Neural progenitor cell (in vitro differentiated cells): ENCODE results near the gene BRINP2. TPM values are rescaled to one million over a fixed set of nuclear protein-coding genes. Genes with fewer than 3 reads are reported as not detected.

Experiments
- DNase-seq: peaks from one replicate; pipeline ENCODE4 v3.0.0-alpha.2; 2016; ENCODE audit warnings: low spot score
- H2AFZ ChIP-seq: fragments of 200-600 bp; sonication (generic); replicated peaks from 2 replicates; pipeline ENCODE4 v1.6.1; 2016; ENCODE audit warnings: antibody characterized with exemption
- H3F3A ChIP-seq: fragments of 200-600 bp; sonication (generic); 2 replicates; pipeline ENCODE4 v1.6.1; 2016; ENCODE audit warnings: antibody characterized with exemption, low read depth
- H3K27ac ChIP-seq: fragments of 200-600 bp; sonication (generic); 2 replicates; pipeline ENCODE4 v1.5.1; 2016; ENCODE audit warnings: mild to moderate bottlenecking
- H3K27me3 ChIP-seq: fragments of 200-600 bp; sonication (generic); 2 replicates; pipeline ENCODE4 v1.6.1; 2016; ENCODE audit warnings: mild to moderate bottlenecking, moderate library complexity
- H3K36me3 ChIP-seq: fragments of 200-600 bp; sonication (generic); 2 replicates; pipeline ENCODE4 v1.5.1; 2016
- H3K4me1 ChIP-seq: fragments of 200-600 bp; sonication (generic); 2 replicates; pipeline ENCODE4 v1.6.1; 2016; ENCODE audit warnings: mixed run types
- H3K4me2 ChIP-seq: fragments of 200-600 bp; sonication (generic); 2 replicates; pipeline ENCODE4 v1.6.1; 2016
- H3K4me3 ChIP-seq: fragments of 200-600 bp; sonication (generic); 2 replicates; pipeline ENCODE4 v1.5.1; 2016
- H3K79me2 ChIP-seq: fragments of 200-600 bp; sonication (generic); 2 replicates; pipeline ENCODE4 v1.6.1; 2016; ENCODE audit warnings: low read depth
- H3K9ac ChIP-seq: fragments of 200-600 bp; sonication (generic); 2 replicates; pipeline ENCODE4 v1.6.1; 2016
- H3K9me3 ChIP-seq: fragments of 200-600 bp; sonication (generic); 2 replicates; pipeline ENCODE4 v1.5.1; 2016; ENCODE audit warnings: low read depth
- H4K20me1 ChIP-seq: fragments of 200-600 bp; sonication (generic); 2 replicates; pipeline ENCODE4 v1.6.1; 2016; ENCODE audit warnings: low read depth
- H3K27ac Mint-ChIP-seq: 3 replicates; pipeline ENCODE4 v1.8.0; 2021; ENCODE audit warnings: mixed read lengths
- H3K27me3 Mint-ChIP-seq: 2 replicates; pipeline ENCODE4 v1.8.0; 2022; ENCODE audit warnings: low read depth, mild to moderate bottlenecking, inconsistent platforms, moderate library complexity, mixed read lengths; ENCODE audit not compliant: insufficient read depth
- H3K36me3 Mint-ChIP-seq: 3 replicates; pipeline ENCODE4 v1.8.0; 2021; ENCODE audit warnings: mixed read lengths
- H3K4me1 Mint-ChIP-seq: 3 replicates; pipeline ENCODE4 v1.8.0; 2021; ENCODE audit warnings: mixed read lengths
- H3K4me3 Mint-ChIP-seq: 3 replicates; pipeline ENCODE4 v1.8.0; 2021; ENCODE audit warnings: mild to moderate bottlenecking, moderate library complexity, mixed read lengths
- H3K9me3 Mint-ChIP-seq: 3 replicates; pipeline ENCODE4 v1.8.0; 2020; ENCODE audit warnings: mixed read lengths
- EZH2 ChIP-seq: fragments of 200-600 bp; sonication (generic); IDR thresholded peaks from 2 replicates; pipeline ENCODE4 v1.6.1; 2017; ENCODE audit warnings: antibody characterized with exemption, mild to moderate bottlenecking, moderate library complexity
- EZH2phosphoT487 ChIP-seq: fragments of 200-600 bp; sonication (generic); IDR thresholded peaks from 2 replicates; pipeline ENCODE4 v1.6.1; 2017; ENCODE audit warnings: antibody characterized with exemption
- total RNA-seq: library from RNA; depleted of rRNA; stranded (reverse); fragments of >200 nt; gene quantifications from 2 replicates; pipeline ENCODE4 v1.2.3, GENCODE V29; 2015; ENCODE audit warnings: low replicate concordance
- TF ChIP-seq, protein P1 (sequence below): fragments of 200-600 bp; sonication (generic); IDR thresholded peaks from 2 replicates; pipeline ENCODE4 v1.5.1; 2017; ENCODE audit warnings: antibody characterized with exemption, mild to moderate bottlenecking

Gene BRINP2
- total RNA-seq, 1 donor from 2014 or later, result not detected

DNA sequence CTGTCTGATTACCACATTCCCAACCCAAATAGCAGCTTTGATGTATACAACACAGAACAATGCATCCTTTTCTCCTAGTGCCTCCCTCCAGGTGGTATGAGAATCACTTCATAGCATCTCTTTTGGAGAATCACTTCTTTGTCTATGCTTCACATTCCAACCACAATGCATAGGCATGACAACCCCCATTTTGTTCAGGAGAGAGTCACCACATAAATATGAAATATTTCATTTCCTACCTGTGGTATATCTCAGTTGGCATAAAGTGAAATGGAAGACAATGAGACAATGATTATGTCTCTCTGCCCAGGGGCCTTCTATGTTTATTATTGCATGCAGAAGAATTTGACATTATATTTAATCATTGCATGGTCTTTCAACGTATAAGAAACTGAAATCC is 112.2 kb downstream of the BRINP2 start:
- no peaks in the 10 kb centered on the region for H3K79me2 ChIP-seq
- H3K27me3 ChIP-seq, result no peaks in the 10 kb centered on the region
- peaks cover 8% of the 10 kb centered on the region for H3F3A ChIP-seq
- no peak overlapping the region for H3K9ac ChIP-seq
- no peaks in the 10 kb centered on the region for H3K36me3 ChIP-seq
- Mint-ChIP-seq H3K9me3 (no peaks in the 10 kb centered on the region), H3K27ac (no peak overlapping the region), H3K4me3 (no peak overlapping the region), H3K4me1 (peaks cover 16% of the 10 kb centered on the region), H3K36me3 (no peaks in the 10 kb centered on the region), H3K27me3 (peaks cover 3% of the 10 kb centered on the region)
- H3K4me2 ChIP-seq, result peak overlapping the region; percentile 58
- peaks cover 23% of the 10 kb centered on the region for H3K4me1 ChIP-seq
- TF ChIP-seq, protein P1, sequence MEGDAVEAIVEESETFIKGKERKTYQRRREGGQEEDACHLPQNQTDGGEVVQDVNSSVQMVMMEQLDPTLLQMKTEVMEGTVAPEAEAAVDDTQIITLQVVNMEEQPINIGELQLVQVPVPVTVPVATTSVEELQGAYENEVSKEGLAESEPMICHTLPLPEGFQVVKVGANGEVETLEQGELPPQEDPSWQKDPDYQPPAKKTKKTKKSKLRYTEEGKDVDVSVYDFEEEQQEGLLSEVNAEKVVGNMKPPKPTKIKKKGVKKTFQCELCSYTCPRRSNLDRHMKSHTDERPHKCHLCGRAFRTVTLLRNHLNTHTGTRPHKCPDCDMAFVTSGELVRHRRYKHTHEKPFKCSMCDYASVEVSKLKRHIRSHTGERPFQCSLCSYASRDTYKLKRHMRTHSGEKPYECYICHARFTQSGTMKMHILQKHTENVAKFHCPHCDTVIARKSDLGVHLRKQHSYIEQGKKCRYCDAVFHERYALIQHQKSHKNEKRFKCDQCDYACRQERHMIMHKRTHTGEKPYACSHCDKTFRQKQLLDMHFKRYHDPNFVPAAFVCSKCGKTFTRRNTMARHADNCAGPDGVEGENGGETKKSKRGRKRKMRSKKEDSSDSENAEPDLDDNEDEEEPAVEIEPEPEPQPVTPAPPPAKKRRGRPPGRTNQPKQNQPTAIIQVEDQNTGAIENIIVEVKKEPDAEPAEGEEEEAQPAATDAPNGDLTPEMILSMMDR, result no peak
- no peak for TF ChIP-seq EZH2phosphoT487
- no peak for TF ChIP-seq EZH2
- H2AFZ ChIP-seq, result no peak overlapping the region
- no peak overlapping the region for H3K4me3 ChIP-seq
- H3K9me3 ChIP-seq, result no peaks in the 10 kb centered on the region
- peak; percentile 13 for DNase-seq
- H4K20me1 ChIP-seq, result no peaks in the 10 kb centered on the region
- no peak overlapping the region for H3K27ac ChIP-seq

DNA sequence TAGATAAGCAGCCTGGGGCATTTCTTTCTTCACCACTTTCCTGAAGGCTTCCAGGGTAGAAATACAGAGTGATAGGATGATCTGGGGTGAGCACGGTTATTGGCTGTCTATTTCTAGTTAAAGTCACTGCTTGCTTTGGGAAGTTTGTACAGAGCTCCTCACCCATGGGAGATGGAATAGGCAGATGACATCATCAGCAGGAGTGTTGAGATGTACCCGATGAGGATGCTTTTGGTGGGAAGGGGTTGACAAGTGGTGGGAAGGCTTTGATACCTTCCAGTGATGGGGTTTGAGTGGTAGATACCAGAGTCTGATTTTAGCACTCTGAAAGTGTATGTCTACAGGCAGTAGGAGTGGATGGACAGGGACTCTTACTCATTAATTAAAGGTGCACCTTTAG is 112.6 kb downstream of the BRINP2 start:
- Mint-ChIP-seq H3K27me3 (peaks cover 3% of the 10 kb centered on the region), H3K9me3 (no peaks in the 10 kb centered on the region), H3K27ac (no peak overlapping the region), H3K4me3 (no peak overlapping the region), H3K4me1 (peaks cover 16% of the 10 kb centered on the region), H3K36me3 (no peaks in the 10 kb centered on the region)
- Histone ChIP-seq H3K27ac (no peak overlapping the region), H3K4me1 (peaks cover 23% of the 10 kb centered on the region), H3K36me3 (no peaks in the 10 kb centered on the region), H3K4me3 (no peak overlapping the region), H4K20me1 (no peaks in the 10 kb centered on the region), H2AFZ (no peak overlapping the region), H3K4me2 (no peak overlapping the region), H3K79me2 (no peaks in the 10 kb centered on the region), H3K27me3 (no peaks in the 10 kb centered on the region), H3F3A (peaks cover 8% of the 10 kb centered on the region), H3K9me3 (no peaks in the 10 kb centered on the region), H3K9ac (no peak overlapping the region)
- TF ChIP-seq EZH2 (no peak), EZH2phosphoT487 (no peak)
- TF ChIP-seq, protein P1, result no peak
- no peak for DNase-seq

DNA sequence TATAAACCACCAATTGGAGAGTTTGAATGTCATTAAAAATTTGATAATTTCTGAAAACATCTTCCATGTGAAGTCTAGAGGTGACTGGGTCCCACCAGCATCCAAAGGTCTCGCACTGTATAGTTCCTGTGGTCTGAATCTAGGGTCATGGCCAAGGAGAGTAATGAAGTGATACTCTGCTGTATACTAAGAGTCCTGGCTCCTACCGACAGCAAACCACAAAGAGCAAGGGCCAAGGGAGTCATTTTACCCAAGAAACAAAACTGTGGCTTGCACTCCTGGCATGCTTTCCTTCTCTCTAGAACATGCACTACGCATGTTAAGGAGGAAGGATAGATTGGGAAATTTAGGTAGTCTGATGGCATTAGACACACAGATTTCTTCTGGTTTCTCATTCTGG is 115.6 kb downstream of the BRINP2 start:
- no peaks in the 10 kb centered on the region for H3K36me3 ChIP-seq
- no peak overlapping the region for H2AFZ ChIP-seq
- H3K4me3 ChIP-seq, result no peak overlapping the region
- H3K9ac ChIP-seq, result no peak overlapping the region
- Mint-ChIP-seq H3K27me3 (peaks cover 3% of the 10 kb centered on the region), H3K9me3 (no peaks in the 10 kb centered on the region), H3K4me3 (no peak overlapping the region), H3K36me3 (no peaks in the 10 kb centered on the region), H3K4me1 (peaks cover 14% of the 10 kb centered on the region), H3K27ac (no peak overlapping the region)
- no peak for TF ChIP-seq EZH2
- TF ChIP-seq EZH2phosphoT487, result no peak
- TF ChIP-seq, protein P1, result no peak
- H3K27me3 ChIP-seq, result no peaks in the 10 kb centered on the region
- DNase-seq, result no peak
- no peaks in the 10 kb centered on the region for H3K79me2 ChIP-seq
- H3F3A ChIP-seq, result peaks cover 8% of the 10 kb centered on the region
- H3K4me2 ChIP-seq, result no peak overlapping the region
- H3K9me3 ChIP-seq, result no peaks in the 10 kb centered on the region
- H4K20me1 ChIP-seq, result no peaks in the 10 kb centered on the region
- H3K4me1 ChIP-seq, result peaks cover 20% of the 10 kb centered on the region
- no peak overlapping the region for H3K27ac ChIP-seq
